Activated CD4-positive, alpha-beta T cell treated with anti-CD3 and anti-CD28 coated beads, Interleukin-2, amount 50 U/mL, for 1 hour (primary cell): Measurements from ENCODE around the gene SP3.

Source experiments
- DNase-seq: peaks from one replicate; pipeline ENCODE4 v3.0.0-alpha.2; 2020

Gene SP3

GRCh38 chr2:173993459-173993858 lies 28.3 kb upstream of the SP3 start:
- DNase-seq = no peak

GRCh38 chr2:173991856-173992588 lies 26.8 kb upstream of the SP3 start:
- DNase-seq = no peak

- DNase-seq = no peak
These were observed 26.0 kb upstream of the SP3 start for GRCh38 chr2:173990970-173991819.

GRCh38 chr2:173990245-173990644 lies 25.1 kb upstream of the SP3 start:
- DNase-seq = no peak

- DNase-seq = no peak
These were observed 24.7 kb upstream of the SP3 start for GRCh38 chr2:173989884-173990215.

- DNase-seq = no peak
These were observed 24.1 kb upstream of the SP3 start for GRCh38 chr2:173989160-173989883.

GRCh38 chr2:173986805-173987204 lies 21.6 kb upstream of the SP3 start:
- no peak for DNase-seq

GRCh38 chr2:173985605-173985992 lies 20.4 kb upstream of the SP3 start:
- DNase-seq = no peak

- no peak for DNase-seq
These were observed 19.9 kb upstream of the SP3 start for GRCh38 chr2:173984866-173985604.

GRCh38 chr2:173983391-173983871 lies 18.3 kb upstream of the SP3 start:
- DNase-seq = no peak

GRCh38 chr2:173982918-173983317 lies 17.7 kb upstream of the SP3 start:
- no peak for DNase-seq

GRCh38 chr2:173982182-173982714 lies 17.1 kb upstream of the SP3 start:
- DNase-seq = no peak

- DNase-seq = no peak
These were observed 16.3 kb upstream of the SP3 start for GRCh38 chr2:173981520-173981919.

GRCh38 chr2:173979751-173980351 lies 14.7 kb upstream of the SP3 start:
- DNase-seq = no peak

- DNase-seq = no peak
These were observed 13.3 kb upstream of the SP3 start for GRCh38 chr2:173978447-173978846.

- no peak for DNase-seq
These were observed 7.5 kb upstream of the SP3 start for GRCh38 chr2:173972636-173973035.

GRCh38 chr2:173972165-173972564 lies 7.0 kb upstream of the SP3 start:
- no peak for DNase-seq

- no peak for DNase-seq
These were observed 5.3 kb upstream of the SP3 start for GRCh38 chr2:173970516-173970924.

GRCh38 chr2:173969886-173970285 lies 4.7 kb upstream of the SP3 start:
- no peak for DNase-seq

GRCh38 chr2:173968551-173968950 lies 3.4 kb upstream of the SP3 start:
- no peak for DNase-seq

GRCh38 chr2:173966274-173967098 lies 1.3 kb upstream of the SP3 start:
- no peak for DNase-seq
